RWPE2 (cell line): Measurements from ENCODE around the gene IFT43.

ENCODE experiments used
- ATAC-seq: fragments of 200-7000 bp; cut with Tn5 transposase; 3 replicates; pipeline ENCODE4 v1.9.1; 2021; ENCODE audit warnings: low read depth
- DNase-seq: peaks from one replicate; pipeline ENCODE4 v3.0.0-alpha.2; 2020; ENCODE audit warnings: low spot score
- H3K27ac ChIP-seq: fragments of 450-650 bp; 2 replicates; pipeline ENCODE4 v1.5.1; 2017; ENCODE audit warnings: mild to moderate bottlenecking; ENCODE audit not compliant: poor library complexity, severe bottlenecking
- H3K27me3 ChIP-seq: fragments of 250-450 bp; sonication (Bioruptor Pico); 2 replicates; pipeline ENCODE4 v1.5.1; 2021; ENCODE audit warnings: mild to moderate bottlenecking, moderate library complexity; ENCODE audit not compliant: insufficient read depth, poor library complexity, severe bottlenecking
- H3K36me3 ChIP-seq: fragments of 250-450 bp; sonication (Bioruptor Pico); 2 replicates; pipeline ENCODE4 v1.5.1; 2020; ENCODE audit warnings: low read depth, mild to moderate bottlenecking, moderate library complexity
- H3K4me1 ChIP-seq: fragments of 250-450 bp; sonication (Bioruptor Pico); 2 replicates; pipeline ENCODE4 v1.5.1; 2021; ENCODE audit warnings: mild to moderate bottlenecking, moderate library complexity; ENCODE audit not compliant: insufficient read depth, poor library complexity, severe bottlenecking
- H3K4me3 ChIP-seq: fragments of 250-450 bp; sonication (Bioruptor Pico); 2 replicates; pipeline ENCODE4 v1.5.1; 2021; ENCODE audit warnings: mild to moderate bottlenecking, moderate library complexity; ENCODE audit not compliant: severe bottlenecking
- H3K9me3 ChIP-seq: fragments of 250-450 bp; sonication (Bioruptor Pico); 2 replicates; pipeline ENCODE4 v1.5.1; 2021; ENCODE audit warnings: mild to moderate bottlenecking, moderate library complexity; ENCODE audit not compliant: severe bottlenecking
- TF ChIP-seq, protein P1 (sequence below): fragments of 450-650 bp; IDR thresholded peaks from one replicate; pipeline ENCODE4 v1.5.1; 2017; ENCODE audit warnings: mild to moderate bottlenecking, moderate library complexity; ENCODE audit not compliant: poor library complexity, severe bottlenecking

The IFT43 gene

DNA sequence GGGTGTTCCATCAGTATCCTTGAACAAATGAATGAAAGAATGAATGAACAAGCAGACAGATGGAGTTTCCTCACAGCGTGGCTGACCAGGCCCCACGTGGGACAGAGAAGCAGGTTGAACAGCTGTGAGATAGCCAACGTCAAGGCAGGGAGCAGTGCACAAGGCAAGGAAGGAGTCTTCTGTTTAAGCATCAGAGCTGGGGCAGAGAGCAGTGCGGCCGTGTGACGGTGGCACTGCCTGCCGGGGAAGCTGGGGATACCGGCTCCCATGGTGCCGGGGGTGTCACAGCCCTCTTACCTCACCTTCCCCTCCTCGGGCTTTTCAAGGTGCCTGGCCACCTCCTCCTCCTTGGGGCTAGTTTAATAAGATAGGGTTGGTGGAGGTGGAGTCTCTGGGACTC is 92.9 kb downstream of the IFT43 start:
- no peak overlapping the region for H3K4me3 ChIP-seq
- no peaks in the 10 kb centered on the region for H3K9me3 ChIP-seq
- H3K36me3 ChIP-seq, result no peaks in the 10 kb centered on the region
- no peak overlapping the region for H3K27ac ChIP-seq
- DNase-seq (no peak), ATAC-seq (no peak)
- no peaks in the 10 kb centered on the region for H3K27me3 ChIP-seq
- no peaks in the 10 kb centered on the region for H3K4me1 ChIP-seq
- TF ChIP-seq, protein P1, sequence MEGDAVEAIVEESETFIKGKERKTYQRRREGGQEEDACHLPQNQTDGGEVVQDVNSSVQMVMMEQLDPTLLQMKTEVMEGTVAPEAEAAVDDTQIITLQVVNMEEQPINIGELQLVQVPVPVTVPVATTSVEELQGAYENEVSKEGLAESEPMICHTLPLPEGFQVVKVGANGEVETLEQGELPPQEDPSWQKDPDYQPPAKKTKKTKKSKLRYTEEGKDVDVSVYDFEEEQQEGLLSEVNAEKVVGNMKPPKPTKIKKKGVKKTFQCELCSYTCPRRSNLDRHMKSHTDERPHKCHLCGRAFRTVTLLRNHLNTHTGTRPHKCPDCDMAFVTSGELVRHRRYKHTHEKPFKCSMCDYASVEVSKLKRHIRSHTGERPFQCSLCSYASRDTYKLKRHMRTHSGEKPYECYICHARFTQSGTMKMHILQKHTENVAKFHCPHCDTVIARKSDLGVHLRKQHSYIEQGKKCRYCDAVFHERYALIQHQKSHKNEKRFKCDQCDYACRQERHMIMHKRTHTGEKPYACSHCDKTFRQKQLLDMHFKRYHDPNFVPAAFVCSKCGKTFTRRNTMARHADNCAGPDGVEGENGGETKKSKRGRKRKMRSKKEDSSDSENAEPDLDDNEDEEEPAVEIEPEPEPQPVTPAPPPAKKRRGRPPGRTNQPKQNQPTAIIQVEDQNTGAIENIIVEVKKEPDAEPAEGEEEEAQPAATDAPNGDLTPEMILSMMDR, result no peak

DNA sequence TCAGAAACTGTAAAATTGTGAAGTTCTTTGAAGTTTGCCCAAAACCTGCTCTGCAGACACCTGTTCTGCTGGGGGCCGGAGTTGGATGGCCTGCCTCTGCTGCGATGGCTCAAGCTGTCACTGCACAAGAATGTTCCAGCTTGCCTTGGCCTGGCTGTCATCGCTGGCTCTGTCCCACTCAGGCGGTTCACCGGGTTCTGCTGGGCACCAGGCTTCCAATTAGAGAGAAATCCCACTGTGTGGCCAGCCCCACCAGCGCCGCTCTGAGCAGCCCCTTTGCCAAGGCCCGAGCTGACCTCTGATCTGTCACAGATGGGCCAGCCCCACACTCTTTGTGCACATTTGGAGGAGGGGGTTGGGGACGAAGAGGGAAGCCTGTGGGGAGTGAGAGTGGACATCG is 94.5 kb downstream of the IFT43 start:
- no peaks in the 10 kb centered on the region for H3K9me3 ChIP-seq
- TF ChIP-seq, protein P1, result no peak
- no peaks in the 10 kb centered on the region for H3K36me3 ChIP-seq
- peak; percentile 60 for DNase-seq
- H3K4me3 ChIP-seq, result no peak overlapping the region
- no peaks in the 10 kb centered on the region for H3K4me1 ChIP-seq
- H3K27me3 ChIP-seq, result no peaks in the 10 kb centered on the region
- no peak for ATAC-seq
- H3K27ac ChIP-seq, result no peak overlapping the region

DNA sequence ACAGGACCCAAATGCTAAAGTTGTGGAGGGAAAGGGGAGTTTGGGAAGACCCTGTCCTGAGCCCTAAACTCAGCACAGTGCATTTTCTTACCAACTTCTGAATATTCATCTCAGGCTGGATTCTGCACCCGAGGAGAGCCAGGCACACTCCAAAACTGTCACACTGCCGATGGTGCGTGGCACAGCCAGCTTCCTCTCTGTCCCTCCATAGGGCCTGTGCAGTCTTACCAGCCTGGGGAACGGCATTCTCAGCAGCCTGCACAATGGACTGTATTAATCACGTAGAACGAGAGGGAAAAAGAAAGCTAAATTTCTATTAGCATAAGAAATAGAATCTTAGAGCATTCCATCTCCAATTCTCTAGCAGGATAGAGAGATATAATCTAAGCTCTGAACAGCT is 94.9 kb downstream of the IFT43 start:
- H3K36me3 ChIP-seq, result no peaks in the 10 kb centered on the region
- H3K9me3 ChIP-seq, result no peaks in the 10 kb centered on the region
- no peak overlapping the region for H3K27ac ChIP-seq
- ATAC-seq (no peak), DNase-seq (no peak)
- TF ChIP-seq, protein P1, result no peak
- no peaks in the 10 kb centered on the region for H3K4me1 ChIP-seq
- H3K4me3 ChIP-seq, result no peak overlapping the region
- H3K27me3 ChIP-seq, result no peaks in the 10 kb centered on the region

DNA sequence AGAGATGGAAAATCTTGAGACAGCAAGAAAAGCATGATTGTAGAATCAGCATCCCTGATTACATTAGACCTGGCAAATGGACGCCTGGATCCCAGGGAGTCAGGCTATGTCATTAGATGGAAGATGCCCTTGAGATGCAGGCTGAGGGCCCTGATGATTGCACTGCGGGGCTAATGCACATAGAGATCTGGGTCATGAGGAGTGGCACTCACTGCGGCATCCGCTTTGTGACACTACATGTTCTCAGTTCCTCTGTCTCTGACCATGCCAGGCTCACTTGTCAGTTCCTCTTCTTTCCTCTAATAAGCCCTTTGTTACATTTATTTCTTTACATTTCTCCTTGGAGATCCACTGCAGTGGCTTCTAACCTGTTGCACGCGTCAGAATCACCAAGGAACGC is 96.1 kb downstream of the IFT43 start:
- H3K36me3 ChIP-seq, result no peaks in the 10 kb centered on the region
- TF ChIP-seq, protein P1, result no peak
- H3K4me3 ChIP-seq, result no peak overlapping the region
- H3K27me3 ChIP-seq, result no peaks in the 10 kb centered on the region
- H3K27ac ChIP-seq, result no peak overlapping the region
- no peak for DNase-seq
- no peaks in the 10 kb centered on the region for H3K4me1 ChIP-seq
- ATAC-seq, result no peak
- H3K9me3 ChIP-seq, result no peaks in the 10 kb centered on the region

DNA sequence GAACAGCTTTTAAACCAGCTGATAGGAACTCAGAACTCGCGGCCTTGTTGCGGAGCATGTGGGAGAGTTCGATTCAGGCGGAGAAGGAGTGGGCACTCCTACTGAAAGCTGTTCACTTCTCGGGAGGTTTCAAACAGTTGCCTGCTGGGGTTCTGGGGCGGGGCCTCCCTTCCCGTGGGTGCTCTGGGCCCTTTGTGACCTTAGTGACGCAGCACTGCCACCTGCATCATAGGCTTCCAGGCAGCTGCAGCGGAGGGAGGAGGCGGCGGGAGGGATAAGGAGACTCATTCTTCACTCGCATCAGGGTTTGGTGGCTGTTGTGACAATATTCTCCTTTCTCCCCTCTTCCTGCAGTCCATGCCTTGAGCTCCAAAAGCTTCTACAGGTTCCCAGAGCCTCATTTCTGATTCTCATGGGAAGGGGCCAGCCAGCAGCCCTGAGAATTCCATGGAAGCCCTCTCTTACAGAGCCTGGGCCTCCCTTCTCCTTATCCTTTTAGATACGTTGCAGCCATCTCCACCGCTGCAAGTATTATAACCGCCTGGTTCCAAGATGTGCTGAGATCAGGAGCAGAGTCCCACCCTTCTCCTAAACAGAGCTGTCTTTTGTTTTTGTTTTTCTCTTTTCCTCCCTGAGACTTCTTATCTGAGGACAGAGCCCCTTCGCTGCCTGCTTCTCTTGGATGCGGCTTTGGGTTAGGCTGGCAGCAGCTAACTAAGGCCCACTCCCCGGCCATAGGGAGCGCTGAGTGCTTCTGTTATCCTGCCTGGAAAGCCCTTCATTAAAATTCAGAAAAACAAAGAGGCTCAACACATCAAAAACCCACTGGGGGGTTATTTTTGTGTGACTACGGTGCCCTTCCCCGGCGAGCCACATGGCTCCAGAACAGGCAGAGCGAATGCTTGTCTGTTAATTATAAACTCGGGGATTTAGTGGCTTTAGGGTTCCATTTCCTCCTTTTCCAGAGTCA is 98.5 kb downstream of the IFT43 start:
- Histone ChIP-seq H3K27me3 (no peaks in the 10 kb centered on the region), H3K9me3 (no peaks in the 10 kb centered on the region), H3K4me1 (no peaks in the 10 kb centered on the region), H3K4me3 (no peak overlapping the region), H3K27ac (no peak overlapping the region), H3K36me3 (no peaks in the 10 kb centered on the region)
- TF ChIP-seq, protein P1, result no peak
- ATAC-seq (no peak), DNase-seq (peak; percentile 64)
